HG03039 (cell line): ENCODE results near the gene ERFE.

Experiments used
- ATAC-seq: cut with Tn5 transposase; IDR thresholded peaks from one replicate; pipeline ENCODE4 v1.9.1; 2021; ENCODE audit warnings: mild to moderate bottlenecking, moderate library complexity; ENCODE audit not compliant: unreplicated experiment

ERFE gene

DNA sequence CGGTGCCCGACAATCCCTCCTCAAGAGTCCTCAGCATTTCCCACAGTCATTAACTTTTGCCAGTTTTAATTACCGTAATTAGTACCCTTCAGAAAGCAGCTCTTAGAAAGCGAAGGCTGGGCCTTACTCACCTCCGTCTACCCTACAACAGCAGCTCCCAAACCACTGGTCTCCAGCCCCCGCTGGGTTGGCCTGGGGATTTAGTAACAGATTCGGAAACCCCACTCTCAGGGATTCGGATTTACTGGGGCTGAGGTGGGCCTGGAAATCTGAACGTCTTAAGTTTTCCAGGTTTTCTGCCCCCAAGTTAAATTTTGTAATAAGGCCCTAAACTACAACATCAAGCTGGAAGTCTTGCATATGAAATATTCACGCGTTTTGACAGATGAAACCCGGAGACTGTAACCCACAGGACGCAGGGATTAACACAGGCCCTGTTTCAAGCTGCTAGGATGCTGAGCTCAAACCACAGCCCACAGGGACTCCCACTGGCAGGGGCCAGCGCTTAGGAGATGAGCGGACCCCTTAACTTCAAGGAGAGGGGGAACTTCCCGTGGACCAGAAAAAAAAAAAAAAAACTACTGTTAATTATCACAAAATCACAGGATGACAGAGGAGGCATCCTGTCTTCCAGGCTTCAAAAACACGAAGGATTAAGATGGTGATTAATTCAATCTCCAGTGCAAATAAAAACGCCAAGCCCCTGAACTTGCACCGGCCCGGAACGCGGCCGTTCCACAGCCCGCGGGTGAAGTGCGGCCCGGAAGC, 43.7 kb downstream of the ERFE start:
- ATAC-seq, result no peak

GRCh38 chr2:238203094-238203972, 44.6 kb downstream of the ERFE start, which contains the start of gene ILKAP:
Gene ILKAP, minus strand, starts transcription at chr2:238203695. Its CDS starts 142 bp downstream, at chr2:238203553.
- peak; percentile 94 for ATAC-seq

- ATAC-seq, result peak; percentile 8
Observed at GRCh38 chr2:238203973-238204683, 45.4 kb downstream of the ERFE start.

DNA sequence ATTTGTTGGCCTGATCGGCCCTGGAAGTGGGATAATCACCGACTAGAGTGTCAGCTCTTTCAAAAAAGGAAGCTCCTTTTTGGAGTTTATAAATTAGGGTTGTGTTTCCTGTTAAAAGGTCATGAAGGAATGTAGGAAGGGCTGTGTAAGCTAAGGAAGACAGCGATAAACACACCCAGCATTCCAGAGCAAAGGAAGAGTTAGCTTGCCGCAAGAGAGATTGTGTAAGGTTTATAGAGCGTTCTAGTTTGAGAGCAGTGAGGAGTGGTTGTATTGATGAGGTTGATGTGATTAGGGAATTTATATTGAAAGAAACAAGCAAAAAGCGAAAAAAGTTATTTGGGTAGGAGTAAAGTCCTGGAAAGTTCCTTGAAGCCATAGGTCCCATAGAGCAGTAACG, 48.2 kb downstream of the ERFE start:
- no peak for ATAC-seq

DNA sequence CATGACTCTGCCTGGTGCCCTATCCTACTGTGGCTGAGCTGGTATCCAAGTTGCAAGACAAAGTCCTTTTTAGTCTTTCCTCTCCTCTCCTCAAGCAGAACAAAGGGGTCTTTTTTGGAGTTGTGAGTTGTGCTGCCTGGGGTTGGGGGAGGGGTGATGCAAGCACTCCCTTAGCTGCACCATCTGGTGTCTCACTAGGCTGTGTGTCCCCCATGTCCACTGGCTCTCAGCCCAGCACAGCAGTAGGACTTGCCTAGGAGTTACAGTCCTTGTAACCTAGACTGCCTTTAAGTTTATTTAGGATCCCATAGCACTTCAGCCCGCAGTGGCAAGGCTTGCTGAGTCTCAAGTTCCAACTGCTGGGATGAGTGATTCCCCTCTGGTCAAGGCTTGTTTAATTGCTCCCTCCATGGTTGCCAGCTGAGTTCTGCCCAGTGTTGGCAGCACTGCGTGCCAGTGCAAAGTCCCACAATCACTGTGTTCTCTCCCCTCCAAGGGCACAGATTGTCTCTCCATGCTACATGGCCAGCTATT, 57.9 kb downstream of the ERFE start:
- ATAC-seq, result no peak
